NCI-H1694 treated with DMSO at 0.1 percent for 48 hours (cell line): Measurements from ENCODE around the gene CMIP.

Experiments used
- DNase-seq: peaks from one replicate; lab custom pipeline; 2025; lab: John Stamatoyannopoulos, UW

Gene CMIP

DNA sequence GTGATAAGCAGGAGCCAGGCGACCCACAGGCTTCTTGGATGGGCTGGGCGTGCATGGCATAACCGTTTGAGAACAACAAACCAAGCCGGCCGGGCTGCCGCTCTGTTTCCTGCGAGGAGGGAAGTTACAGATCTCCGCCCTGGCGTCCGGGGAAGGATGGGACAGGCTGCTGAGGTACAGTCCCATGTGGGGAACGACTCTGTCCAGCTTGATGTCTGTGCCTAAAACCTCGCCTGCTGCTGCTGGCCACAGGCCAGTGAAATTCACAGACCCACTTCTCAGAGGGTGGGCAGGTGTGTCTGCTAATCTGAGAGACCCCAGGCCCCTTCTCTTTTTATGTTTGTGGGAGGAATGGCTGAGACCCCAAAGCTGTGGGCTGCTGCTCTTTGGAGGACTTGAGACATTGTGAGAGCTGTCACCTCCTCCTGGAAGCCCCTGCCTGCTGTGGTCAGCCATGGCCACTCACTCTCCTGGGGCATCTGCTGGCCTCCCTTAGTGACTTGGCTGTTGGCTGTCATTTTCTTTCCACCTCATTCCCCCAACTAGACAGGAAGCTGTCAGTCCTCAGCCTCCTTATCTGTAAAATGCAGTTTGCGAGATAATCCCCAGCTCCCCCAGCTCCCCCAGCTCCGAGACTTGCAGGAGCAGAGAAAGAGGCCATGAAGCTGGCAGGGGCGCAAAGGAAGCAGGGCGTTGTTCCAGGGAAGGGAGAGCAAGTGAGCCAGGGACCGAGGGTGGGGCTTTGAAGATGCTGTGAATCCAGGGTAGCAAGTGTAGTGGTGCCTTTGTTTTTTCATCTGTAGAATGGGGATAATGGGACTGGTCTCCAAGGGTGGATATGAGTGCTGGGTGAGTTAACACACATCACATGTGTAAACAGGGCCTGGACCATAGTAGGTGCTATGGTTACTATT lies 51.0 kb downstream of the CMIP start:
- no peak for DNase-seq

DNA sequence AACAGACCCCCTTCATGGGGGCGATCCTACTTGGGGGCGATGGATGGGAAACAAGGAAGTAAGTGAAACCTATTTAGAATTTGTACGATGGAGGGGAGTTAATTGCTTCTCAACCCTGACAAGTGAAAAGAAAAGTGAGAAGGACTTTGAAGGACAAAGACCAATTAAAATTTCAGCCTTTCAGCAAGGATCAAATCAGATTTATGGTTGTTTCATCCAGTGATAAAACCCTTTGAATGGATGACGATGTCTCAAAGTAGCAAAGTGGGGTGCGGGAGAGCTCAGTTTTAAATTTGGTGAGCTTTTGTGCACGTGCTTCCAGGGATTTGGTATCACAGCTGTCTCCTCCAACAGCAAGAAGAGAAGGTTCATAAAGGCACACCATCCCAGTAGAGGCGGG lies 51.7 kb downstream of the CMIP start:
- DNase-seq, result no peak

DNA sequence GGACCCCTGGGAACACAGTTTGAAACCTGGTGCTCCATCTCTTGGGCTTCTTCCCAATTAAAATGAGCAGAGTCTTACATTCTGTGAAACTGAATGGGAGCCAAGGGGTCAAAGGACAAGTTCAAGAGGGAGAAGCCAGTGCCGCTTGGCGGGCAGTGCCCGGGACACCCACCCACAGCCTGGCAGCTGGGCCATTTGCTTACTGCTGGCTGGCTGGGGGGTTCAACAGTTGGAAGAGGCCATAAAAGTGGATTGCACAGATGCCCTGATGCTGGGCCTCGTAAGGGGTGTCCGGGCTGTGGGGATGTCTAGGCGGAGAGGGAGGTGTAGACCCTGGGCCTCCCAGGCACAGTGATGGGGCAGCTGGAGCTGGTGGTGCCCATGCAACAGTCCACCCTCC lies 52.1 kb downstream of the CMIP start:
- no peak for DNase-seq

DNA sequence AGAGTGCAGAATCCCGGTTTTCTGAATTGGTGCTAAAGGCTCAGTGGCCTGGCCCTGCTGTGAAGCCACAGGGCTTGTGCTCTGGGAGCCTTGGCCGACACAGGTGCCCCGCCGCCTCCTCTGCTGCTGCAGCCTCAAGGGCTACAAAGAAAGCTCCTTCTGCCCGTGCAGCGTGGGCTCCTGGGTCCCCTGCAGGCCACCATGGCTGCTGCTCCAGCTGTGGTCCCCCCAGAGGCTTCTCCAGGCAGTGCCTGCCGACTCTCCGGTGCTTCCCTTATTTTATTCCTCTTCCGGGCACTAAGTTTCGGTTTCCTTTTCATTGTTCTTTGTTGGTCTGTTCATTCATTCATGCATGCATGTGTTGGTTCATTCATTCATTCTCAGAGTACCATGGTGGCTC lies 53.1 kb downstream of the CMIP start:
- DNase-seq, result no peak

DNA sequence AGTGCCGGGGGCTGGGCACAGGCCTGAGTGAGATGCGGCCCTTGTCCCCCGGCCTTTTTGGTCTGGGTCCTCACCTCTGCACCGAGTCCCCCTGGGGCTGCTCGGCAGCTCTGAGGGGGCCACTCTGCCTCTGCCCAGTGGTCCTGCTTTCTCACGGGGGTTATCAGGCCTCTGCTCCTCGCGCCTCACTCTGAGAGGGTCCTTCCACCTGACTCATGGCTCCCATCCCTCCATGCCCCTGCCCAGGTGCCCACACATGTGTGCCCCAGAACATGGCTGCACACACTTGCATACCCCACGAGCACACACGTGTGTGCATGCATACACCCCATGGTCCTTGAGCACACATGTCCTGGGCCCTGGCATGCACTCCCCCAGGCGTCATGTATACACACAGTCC lies 53.7 kb downstream of the CMIP start:
- no peak for DNase-seq

DNA sequence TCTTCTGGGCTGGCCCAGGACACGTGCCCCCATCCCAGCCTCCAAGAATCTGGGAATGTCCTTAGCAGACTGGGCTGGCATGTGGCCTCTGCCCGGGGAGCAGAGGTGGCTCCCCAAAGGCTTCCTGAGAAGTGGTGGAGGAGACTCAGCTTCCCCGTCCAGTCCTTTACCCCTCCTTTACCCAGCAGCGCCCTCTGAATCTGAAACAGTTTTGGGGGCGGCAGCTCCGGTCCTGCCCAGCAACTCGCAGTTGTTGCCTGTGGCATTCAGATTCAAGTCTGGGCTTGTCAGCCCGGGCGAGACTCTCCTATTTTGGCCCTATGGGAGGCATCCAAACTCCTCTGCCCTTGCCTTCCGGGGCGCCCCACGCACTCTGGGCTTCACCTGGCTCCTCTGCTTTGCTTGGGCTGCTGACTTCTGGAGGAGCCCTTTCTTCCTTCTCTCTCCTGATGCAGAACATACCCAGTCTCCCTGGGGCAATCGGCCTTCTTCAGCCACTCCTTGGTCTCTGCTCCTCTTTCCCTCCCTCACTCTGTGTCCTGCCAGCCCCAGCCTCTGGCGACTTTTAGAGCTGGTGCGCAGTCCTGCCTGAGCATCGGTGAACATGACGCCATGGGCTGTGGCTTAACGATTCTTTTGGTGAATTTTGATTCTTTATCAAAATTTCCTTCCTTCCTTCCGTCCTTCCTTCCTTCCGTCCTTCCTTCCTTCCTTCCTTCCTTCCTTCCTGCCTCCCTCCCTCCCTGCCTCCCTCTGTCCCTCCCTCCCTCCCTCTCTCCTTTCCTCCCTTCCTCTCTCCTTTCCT lies 55.2 kb downstream of the CMIP start:
- no peak for DNase-seq

DNA sequence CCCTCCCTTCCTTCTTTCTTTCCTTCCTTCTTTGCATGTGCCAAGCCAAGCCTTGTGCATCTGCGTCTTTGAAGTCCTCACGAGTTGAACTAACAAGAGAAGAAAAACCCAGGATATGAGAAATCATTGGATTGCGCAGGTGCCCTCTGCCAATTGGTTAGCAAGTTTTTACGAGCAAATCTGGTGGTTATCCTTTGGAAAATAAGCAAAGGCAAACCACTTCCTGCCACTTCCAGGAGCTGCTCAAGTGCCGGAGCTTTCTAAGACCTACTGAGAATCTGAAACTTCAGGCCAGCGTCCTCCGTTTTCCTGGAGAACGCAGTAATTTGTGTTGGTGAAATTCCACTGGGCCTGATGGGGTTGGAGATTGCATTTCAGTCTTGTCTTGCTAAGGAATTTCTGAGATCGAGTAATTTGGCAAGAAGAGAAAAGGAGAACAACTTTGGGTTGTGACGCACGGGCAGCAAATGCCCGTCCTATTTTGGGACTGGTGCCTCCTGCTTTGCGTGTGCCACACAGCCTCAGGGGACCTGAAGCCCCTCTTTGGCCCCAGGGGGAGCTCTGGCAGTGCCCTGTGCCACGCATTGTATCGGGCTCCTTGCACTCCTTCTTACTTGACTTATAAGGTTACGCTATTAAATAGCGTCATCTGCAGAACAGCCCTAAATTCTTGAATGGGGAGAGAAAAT lies 56.4 kb downstream of the CMIP start:
- DNase-seq, result no peak

DNA sequence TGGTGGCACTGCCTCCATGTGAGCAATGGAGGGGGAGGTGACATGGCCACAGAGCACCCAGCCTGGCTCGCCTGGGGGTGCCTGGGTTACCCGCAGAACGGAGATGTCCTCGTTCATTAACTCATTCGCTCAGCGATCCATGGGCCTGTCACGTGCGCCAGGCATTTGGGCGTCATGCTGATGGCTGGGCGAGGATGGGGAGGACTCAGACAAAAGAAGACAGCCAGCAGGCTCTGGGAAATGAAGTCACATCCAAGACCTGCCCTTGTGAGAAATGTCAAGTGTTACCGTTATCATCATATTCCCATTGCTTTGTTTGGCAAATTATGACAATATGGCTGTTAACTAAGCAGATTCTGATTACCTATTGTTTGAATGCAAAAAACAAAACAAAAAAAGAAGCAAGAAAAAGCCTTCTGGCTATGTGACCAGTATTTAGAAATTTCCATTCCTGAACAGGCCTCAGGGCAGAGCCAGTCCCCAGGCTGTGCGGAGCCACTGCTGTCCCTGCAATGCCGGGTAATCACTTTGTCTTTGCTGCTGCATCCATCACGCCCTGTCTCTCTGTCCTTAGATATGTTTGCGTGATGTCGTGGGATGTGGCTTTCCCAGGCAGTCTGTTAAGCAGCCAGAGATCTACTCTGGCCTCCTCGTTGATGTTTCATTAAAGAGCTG lies 57.9 kb downstream of the CMIP start:
- DNase-seq, result no peak

DNA sequence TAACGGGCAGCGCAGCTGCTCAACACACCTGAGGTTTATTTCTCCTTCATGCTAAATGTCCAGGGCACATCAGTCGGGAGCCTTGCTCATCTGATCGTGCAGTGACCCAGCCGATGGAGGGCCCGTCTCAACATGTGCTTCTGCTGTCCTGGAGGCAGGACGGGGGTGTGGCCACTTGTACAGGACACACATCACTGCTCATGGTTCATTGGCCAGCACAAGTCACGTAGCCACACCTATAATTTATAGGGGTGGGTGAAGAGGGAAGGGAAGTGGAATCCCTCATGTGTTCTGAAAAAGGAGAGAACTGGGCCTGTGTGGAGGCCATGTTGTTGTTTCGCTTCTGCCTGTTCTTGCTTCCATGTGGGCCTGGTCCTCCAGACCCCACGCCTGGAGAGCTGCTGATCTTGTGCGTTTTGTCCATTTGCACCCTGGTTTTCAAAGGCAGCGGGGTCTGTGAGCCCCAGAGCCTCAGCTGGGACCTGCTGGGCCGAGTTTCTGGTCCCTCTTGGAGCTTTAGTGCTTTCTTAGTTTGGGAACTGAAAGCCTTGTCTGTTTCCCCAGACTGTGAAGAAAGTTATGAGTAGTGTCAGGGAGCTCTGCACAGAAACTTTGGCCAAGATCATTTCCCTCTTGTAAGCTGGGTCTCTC lies 60.5 kb downstream of the CMIP start:
- DNase-seq, result no peak

DNA sequence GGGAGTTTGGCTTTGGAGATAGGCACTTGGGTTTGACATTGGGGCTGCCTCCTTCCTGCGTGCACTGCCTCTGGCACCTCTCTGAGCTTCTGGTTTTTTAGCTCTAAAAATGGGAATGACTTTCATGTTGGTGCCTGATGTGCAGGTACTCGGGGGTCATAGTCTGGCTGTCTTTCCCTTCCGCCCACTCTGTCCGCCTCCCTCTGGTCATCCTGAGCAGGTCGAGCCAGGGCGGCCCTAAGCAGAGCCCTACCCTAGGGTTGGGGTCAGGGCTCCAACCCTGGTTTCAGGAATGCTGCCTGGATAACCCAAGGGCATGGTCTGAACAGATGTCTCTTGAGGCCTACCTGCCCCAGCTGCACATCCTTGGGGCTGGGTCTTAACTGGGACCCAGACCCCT lies 64.8 kb downstream of the CMIP start:
- no peak for DNase-seq

DNA sequence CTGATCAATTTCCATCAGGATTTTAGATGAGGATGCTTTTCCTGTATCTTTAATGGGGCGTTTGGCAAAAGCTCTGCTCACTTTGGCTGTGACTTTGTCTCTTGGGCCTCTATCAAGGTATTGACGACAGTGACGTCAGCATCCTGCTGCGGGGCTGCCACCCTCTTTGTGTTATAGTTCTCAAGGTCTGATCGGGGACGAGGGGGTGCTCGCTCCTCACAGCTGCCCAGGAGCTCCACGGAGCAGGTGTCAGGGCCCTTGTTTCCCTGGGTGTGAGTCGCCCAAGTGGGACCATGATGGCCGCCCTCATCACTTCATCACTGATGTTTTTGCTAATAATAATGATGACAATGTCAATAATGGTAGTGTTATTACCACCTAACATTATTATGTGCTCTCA lies 65.4 kb downstream of the CMIP start:
- DNase-seq, result no peak

DNA sequence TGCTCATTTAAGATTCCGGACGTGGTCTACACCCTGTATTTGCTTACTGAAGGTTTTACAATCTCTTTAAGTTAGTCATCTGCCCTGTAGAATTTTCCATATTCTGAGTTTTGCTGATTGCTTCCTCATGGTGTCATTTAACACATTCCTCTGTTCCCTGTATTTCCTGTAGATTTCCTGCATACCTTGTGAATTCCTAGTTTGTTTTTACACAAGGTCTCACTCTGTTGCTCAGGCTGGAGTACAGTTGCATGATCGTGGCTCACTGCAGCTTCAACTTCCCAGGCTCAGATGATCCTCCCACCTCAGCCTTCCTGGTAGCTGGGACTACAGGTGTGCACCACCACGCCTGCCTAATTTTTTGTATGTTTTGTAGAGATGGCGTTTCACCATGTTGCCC lies 66.8 kb downstream of the CMIP start:
- DNase-seq, result no peak

DNA sequence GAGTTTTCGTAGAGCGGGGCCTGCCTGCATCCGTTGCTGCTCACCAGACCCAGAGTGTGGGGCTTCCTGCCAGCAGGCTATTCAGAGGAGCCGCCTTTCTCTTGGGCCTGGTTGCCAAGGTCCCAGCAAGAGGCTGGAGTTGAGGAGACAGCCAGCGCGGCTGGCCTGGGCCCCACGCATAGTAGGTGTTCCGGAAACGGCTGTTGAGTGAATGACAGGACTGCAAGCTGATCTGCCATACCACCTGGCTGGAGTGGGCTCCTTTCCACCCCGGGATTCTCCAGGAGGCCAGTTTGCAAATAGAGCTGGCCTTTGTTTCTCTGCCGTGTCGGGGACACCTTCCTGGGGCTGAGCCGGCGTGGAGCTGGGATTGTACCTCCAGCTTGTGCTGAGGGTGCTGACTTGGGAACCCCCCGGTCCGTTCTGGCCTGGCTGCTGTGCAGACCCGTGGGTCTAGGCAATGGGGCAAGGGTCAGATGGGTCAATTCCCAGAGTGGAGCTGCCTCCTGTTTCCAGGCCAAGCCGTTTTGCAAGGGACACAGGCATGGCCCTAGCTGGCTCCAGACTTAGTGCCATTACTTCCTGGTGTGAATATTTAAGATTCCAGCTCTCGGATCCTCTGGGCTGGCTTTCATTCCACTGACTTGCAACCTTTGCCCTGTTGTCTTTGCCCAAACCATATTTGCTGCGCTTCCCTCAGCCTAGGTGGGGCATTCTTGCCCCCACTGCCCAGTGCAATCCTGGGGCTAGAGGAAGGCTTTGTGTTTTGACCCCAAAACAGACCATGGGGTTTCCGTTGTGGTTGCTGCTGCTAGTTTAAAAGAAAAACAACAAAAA lies 68.8 kb downstream of the CMIP start:
- DNase-seq, result no peak

DNA sequence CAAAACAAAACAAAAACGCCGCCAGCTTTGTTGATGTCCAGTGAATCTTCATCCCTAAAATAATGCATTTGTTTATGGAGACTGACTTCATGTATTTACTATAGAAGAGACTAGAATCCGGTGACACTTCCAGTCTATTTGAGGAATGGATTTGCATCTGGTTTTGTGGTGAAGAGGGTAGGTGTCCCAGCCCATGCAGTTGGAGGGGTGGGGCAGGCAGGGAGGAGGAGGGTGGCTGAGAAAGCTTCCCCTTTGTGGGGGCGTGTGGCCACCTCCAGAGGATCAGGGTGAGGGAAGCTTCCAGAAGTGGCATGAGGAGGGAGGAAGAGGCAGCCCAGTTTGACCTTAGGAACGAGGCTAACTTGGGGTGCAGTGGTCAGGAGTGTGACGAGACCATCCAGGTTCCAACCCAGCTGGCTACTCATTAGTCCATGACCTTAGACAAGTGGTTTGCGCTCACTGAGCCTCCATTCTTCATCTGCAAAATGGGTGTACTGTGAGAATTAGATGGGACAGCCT lies 69.5 kb downstream of the CMIP start:
- DNase-seq, result no peak

DNA sequence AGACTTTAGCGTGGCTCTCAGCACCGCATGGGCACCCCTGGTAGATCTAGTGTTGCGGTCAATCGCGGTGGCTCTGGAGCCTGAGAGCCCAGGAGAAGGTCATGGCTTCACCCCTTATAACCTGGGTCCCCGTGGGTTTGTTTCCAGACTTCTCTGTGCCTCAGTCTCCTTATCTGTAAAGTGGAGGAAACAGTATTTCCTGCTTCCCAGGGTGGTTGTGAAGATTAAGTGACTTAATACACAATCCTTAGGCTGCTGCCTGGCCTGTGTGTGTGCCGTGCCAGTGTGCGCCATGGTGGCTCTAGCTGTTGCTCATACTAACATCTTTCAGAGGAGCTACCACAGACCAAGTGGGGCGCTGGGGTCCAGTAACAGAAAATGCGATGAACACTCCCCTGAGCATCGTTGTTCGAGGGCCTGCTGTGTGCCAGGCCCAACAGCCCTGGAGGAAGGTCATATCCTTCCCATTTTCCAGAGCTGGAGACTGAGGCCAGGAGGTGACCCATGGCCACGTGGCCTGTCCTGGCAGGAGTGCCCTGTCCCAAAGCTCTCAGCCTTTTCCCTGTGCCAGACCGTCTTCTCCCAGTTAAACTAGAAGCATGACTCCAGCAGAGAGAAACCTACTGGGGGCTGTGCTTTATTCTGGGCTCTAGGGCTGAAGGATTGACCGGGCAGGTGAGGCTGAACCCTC lies 70.1 kb downstream of the CMIP start:
- DNase-seq, result no peak

DNA sequence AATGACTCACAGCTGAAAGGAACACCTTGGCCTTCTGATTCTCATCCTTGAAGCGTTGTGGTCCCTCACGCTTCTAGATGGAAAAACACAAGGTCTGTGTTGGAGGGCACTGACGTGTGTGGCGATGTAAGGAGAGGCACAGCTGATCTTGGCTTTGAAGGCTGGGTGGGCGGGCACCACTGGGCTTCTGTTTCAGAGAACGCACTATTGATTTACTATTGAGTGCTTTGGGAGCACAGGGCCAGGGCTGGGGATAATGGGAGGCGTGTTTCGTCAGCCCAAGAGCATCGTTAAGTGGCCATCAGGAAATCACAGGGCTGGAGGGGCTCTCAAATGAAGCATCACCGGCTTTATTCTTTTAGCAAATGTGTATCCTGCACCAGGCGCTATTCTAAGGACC lies 70.7 kb downstream of the CMIP start:
- DNase-seq, result no peak

DNA sequence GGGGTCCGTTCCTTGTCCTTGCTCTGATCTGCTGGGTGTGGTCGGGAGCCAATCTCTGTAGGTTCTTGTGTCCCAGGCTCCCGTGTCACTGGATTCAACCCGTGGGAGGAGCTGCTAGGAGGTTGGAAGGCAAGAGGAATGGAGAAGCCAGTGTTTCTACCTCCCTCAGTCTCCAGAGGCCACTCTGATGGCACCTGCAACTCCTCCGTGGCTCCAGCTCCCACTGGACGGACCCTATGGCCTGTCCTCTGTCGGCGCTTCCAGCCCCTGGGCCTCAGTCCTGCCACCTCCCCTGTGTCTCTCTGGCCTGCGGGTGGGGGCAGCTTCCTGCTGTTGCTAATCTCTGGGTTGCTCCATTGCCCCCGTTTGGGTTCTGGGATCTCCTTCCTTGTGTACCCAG lies 71.1 kb downstream of the CMIP start:
- no peak for DNase-seq

DNA sequence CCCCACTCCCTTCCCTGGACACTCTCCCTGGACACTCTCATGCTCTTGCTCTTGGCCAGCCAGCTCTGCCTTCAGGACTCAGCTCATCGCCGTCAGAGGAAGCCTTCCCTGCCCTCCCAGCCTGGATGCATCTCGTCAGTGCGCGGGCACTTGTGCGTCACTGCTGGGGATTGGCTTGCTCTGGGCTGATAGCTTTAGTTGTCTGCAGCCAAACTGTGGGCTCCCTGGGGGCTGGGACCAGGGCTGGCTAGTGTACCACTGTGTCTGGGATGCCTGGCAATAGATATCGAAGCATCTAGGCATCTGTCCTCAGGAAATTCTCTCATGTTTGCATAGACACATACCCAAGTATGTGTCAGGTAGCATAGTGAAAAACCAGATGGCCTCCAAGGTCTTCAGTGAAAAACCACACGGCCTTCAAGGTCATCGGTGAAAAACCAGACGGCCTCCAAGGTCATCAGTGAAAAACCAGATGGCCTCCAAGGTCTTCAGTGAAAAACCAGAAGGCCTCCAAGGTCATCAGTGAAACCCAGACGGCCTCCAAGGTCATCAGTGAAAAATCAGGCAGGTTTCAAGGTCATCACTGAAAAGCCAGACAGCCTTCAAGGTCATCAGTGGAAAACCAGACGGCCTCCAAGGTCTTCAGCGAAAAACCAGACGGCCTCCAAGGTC lies 72.0 kb downstream of the CMIP start:
- DNase-seq, result no peak

DNA sequence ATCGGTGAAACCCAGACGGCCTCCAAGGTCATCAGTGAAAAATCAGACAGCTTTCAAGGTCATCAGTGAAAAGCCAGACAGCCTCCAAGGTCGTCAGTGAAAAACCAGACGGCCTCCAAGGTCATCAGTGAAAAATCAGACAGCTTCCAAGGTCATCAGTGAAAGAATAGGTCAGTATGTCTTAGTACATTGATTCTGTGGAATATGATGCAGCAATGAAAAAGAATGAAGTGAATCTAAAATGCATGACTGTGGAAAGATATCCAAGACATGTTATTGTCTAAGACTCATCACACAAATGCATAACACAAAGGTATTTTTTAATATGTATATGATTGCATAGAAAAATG lies 72.5 kb downstream of the CMIP start:
- DNase-seq, result no peak
